K562 (cell line): ENCODE data around the gene NUFIP2. TPM values are rescaled to one million over a fixed set of nuclear protein-coding genes. Genes with fewer than 3 reads are reported as not detected.
A peak's percentile ranks its signal among the peaks of the same experiment; 100 is the strongest.

Experiments used
- ARNT ChIP-seq, 2 experiments: fragments of 450-650 bp; IDR thresholded peaks; 2 replicates each; pipeline ENCODE4 v1.6.1; 2016; ENCODE audit warnings: mild to moderate bottlenecking in 1 of 2
- CHD4 ChIP-seq: fragments of 200-600 bp; sonication (generic); IDR thresholded peaks from 3 replicates; pipeline ENCODE4 v1.6.1; 2012; ENCODE audit warnings: low read depth, mild to moderate bottlenecking, mixed read lengths, low read length, inconsistent platforms; ENCODE audit not compliant: insufficient read depth, insufficient replicate concordance, poor library complexity, severe bottlenecking
- CREB1 ChIP-seq, 2 experiments: sonication (generic) in 1 of 2; formaldehyde crosslinking in 1 of 2; IDR thresholded peaks; 2 replicates each; pipeline versions ENCODE4 v1.6.1 to v1.8.0; 2012 to 2022; ENCODE audit warnings: inconsistent platforms in 1 of 2, mild to moderate bottlenecking in 1 of 2, missing genetic modification reagents in 1 of 2, moderate library complexity in 1 of 2
- EGR1 ChIP-seq: fragments of 450-650 bp; conservative IDR thresholded peaks from 2 replicates; pipeline ENCODE4 v1.6.1; 2017; ENCODE audit warnings: mild to moderate bottlenecking
- EWSR1 ChIP-seq: fragments of 450-650 bp; IDR thresholded peaks from 2 replicates; pipeline ENCODE4 v1.6.1; 2018; ENCODE audit warnings: borderline replicate concordance, mild to moderate bottlenecking, low read depth, moderate library complexity; ENCODE audit not compliant: partially characterized antibody
- FOS ChIP-seq: IDR thresholded peaks from 3 replicates; pipeline ENCODE4 v1.6.1; 2011; ENCODE audit not compliant: insufficient read length; ENCODE audit errors: extremely low read depth
- MBD1 ChIP-seq: fragments of 250-450 bp; sonication (Bioruptor Pico); IDR thresholded peaks from 2 replicates; pipeline ENCODE4 v1.8.0; 2022; ENCODE audit warnings: inconsistent platforms
- PHB2 ChIP-seq: fragments of 450-650 bp; IDR thresholded peaks from 2 replicates; pipeline ENCODE4 v1.6.1; 2017; ENCODE audit warnings: low read depth
- RB1 ChIP-seq: fragments of 450-650 bp; IDR thresholded peaks from 2 replicates; pipeline ENCODE4 v1.6.1; 2017; ENCODE audit warnings: low read depth, mild to moderate bottlenecking
- SAFB2 ChIP-seq: fragments of 200-400 bp; formaldehyde crosslinking; IDR thresholded peaks from 2 replicates; pipeline ENCODE4 v1.6.1; 2018; ENCODE audit warnings: borderline replicate concordance, low read length, low read depth, moderate library complexity; ENCODE audit not compliant: severe bottlenecking
- SLC30A9 ChIP-seq: fragments of 250-450 bp; sonication (Bioruptor Pico); IDR thresholded peaks from 2 replicates; pipeline ENCODE4 v1.8.0; 2022; ENCODE audit warnings: mild to moderate bottlenecking, moderate library complexity
- SNRNP70 ChIP-seq: fragments of 200-400 bp; formaldehyde crosslinking; optimal IDR thresholded peaks from 2 replicates; pipeline ENCODE3; 2017; ENCODE audit warnings: low read depth, low read length
- ZNF174 ChIP-seq: fragments of 250-450 bp; sonication (Bioruptor Pico); IDR thresholded peaks from 2 replicates; pipeline ENCODE4 v1.4.0; 2020; ENCODE audit warnings: mild to moderate bottlenecking
- ZNF23 ChIP-seq: fragments of 250-450 bp; sonication (Bioruptor Pico); IDR thresholded peaks from 2 replicates; pipeline ENCODE4 v1.4.0; 2020; ENCODE audit warnings: mild to moderate bottlenecking
- polyA plus RNA-seq, 8 experiments: library from polyadenylated mRNA; depleted of rRNA in 4 of 8; stranded (reverse) in 5 of 8; unstranded in 3 of 8; fragments of >200 nt; fragmentation: Nextera tagmentation in 2 of 8; fragmentation: Illumina TruSeq in 1 of 8; extraction: Ambion mirVana in 2 of 8; extraction: Trizol in 1 of 8; gene quantifications; 2 replicates each; pipeline versions ENCODE4 v1.2.1 to v1.2.3, GENCODE V29; 2011 to 2014; ENCODE audit warnings: inconsistent platforms in 1 of 8, missing spikeins in 1 of 8
- total RNA-seq, 7 experiments: library from RNA; depleted of rRNA in 6 of 7; stranded (reverse); fragments of >200 nt in 6 of 7; fragmentation: Illumina TruSeq in 2 of 7; extraction: Trizol in 2 of 7; gene quantifications; 2 replicates each; pipeline versions ENCODE4 v1.2.1 to v1.2.3, GENCODE V29; 2011 to 2021; ENCODE audit warnings: low replicate concordance in 1 of 7
- TF ChIP-seq, protein P1 (sequence below): conservative IDR thresholded peaks from 2 replicates; pipeline ENCODE4 v1.6.1; 2011; ENCODE audit warnings: low read depth, mild to moderate bottlenecking, low read length; ENCODE audit not compliant: control insufficient read depth
- TF ChIP-seq, protein P2 (sequence below): sonication (generic); formaldehyde crosslinking; IDR thresholded peaks from 2 replicates; pipeline ENCODE4 v1.5.0; 2020; ENCODE audit warnings: missing genetic modification reagents
- TF ChIP-seq, protein P3 (sequence below): fragments of 200-800 bp; sonication (Bioruptor generic); IDR thresholded peaks from 2 replicates; pipeline ENCODE4 v1.6.1; 2017; ENCODE audit warnings: missing genetic modification characterization, missing compliant biosample characterization
- TF ChIP-seq, protein P4 (sequence below): fragments of 450-650 bp; formaldehyde crosslinking; IDR thresholded peaks from 2 replicates; pipeline ENCODE4 v1.4.0; 2020; ENCODE audit warnings: mild to moderate bottlenecking, mixed read lengths
- TF ChIP-seq, protein P5 (sequence below): fragments of 450-650 bp; IDR thresholded peaks from 2 replicates; pipeline ENCODE4 v1.6.1; 2016; ENCODE audit warnings: low read depth, mild to moderate bottlenecking, moderate library complexity

Gene NUFIP2
- total and polyA plus RNA-seq, 9 of the 15 experiments (the other 6 are each of a cell fraction or from before 2014, with no cell fraction given) = 4.9 to 40.7 (median 18.5) TPM

DNA sequence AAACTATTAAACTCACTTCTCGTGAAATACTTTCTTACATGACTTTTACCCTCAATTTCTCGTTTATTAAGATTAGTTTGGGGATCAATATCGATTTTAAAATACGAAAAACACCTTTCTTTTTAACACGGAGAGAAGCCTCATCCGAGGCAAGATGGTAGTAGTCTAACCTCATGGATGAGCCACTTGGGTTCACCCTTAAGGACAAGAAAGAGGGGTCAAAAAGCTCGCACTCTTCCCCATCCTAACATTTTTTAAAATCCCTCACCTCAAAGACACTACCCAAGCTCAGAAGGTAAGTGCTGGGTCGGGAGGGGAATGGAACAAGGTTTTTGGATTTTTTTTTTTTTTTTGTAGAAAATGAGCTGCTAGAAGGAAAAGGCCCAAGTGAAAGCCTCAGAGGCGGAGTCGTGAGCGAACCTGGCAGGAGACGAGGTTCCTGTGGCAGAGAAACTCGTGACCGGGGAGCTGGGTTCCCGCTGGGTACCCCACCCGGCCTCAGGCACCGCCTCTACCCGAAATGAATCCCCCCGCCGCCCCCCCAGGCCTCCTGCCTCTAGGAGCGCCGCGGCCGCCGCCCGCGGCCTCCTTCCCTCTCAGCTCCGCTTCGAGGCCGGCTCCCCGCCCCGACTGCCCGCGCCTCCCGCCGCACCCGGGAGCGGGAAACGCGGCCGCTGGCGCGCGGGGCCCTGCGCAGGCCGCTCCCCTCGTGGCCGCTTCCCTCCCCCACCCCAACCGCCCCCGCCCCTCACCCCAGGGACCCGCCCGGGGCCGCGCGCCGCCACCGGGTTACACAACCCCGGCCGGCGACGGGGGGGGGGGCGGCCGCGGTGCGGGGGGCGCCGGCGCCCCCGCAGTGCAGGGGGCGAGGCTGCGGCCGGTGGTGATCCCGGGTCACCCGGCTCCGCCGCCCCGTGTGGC, 1.6 kb downstream of the NUFIP2 start (continued):
- TF ChIP-seq, protein P1, sequence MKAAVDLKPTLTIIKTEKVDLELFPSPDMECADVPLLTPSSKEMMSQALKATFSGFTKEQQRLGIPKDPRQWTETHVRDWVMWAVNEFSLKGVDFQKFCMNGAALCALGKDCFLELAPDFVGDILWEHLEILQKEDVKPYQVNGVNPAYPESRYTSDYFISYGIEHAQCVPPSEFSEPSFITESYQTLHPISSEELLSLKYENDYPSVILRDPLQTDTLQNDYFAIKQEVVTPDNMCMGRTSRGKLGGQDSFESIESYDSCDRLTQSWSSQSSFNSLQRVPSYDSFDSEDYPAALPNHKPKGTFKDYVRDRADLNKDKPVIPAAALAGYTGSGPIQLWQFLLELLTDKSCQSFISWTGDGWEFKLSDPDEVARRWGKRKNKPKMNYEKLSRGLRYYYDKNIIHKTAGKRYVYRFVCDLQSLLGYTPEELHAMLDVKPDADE = no peak; the same call in 1 of the 2 replicates
- TF ChIP-seq, protein P2, sequence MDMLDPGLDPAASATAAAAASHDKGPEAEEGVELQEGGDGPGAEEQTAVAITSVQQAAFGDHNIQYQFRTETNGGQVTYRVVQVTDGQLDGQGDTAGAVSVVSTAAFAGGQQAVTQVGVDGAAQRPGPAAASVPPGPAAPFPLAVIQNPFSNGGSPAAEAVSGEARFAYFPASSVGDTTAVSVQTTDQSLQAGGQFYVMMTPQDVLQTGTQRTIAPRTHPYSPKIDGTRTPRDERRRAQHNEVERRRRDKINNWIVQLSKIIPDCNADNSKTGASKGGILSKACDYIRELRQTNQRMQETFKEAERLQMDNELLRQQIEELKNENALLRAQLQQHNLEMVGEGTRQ (CRISPR knock-in tag) = no peak
- TF ChIP-seq EGR1 (no peak), SAFB2 (no peak), RB1 (peak; percentile 28; the same call in 1 of the 2 replicates), EWSR1 (no peak), ZNF23 (CRISPR knock-in tag) (no peak), SLC30A9 (CRISPR knock-in tag) (no peak), ZNF174 (CRISPR knock-in tag) (no peak), MBD1 (CRISPR knock-in tag) (no peak), CREB1 (IDR thresholded peaks at IDR 0.05) (no peak), CREB1 (CRISPR knock-in tag; IDR thresholded peaks at IDR 0.05) (no peak), CHD4 (no peak), SNRNP70 (no peak), ARNT (IDR thresholded peaks at IDR 0.05) (no peak), PHB2 (no peak), FOS (no peak)
- TF ChIP-seq, protein P3, sequence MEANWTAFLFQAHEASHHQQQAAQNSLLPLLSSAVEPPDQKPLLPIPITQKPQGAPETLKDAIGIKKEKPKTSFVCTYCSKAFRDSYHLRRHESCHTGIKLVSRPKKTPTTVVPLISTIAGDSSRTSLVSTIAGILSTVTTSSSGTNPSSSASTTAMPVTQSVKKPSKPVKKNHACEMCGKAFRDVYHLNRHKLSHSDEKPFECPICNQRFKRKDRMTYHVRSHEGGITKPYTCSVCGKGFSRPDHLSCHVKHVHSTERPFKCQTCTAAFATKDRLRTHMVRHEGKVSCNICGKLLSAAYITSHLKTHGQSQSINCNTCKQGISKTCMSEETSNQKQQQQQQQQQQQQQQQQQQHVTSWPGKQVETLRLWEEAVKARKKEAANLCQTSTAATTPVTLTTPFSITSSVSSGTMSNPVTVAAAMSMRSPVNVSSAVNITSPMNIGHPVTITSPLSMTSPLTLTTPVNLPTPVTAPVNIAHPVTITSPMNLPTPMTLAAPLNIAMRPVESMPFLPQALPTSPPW (CRISPR knock-in tag) = peak; percentile 95
- TF ChIP-seq, protein P4, sequence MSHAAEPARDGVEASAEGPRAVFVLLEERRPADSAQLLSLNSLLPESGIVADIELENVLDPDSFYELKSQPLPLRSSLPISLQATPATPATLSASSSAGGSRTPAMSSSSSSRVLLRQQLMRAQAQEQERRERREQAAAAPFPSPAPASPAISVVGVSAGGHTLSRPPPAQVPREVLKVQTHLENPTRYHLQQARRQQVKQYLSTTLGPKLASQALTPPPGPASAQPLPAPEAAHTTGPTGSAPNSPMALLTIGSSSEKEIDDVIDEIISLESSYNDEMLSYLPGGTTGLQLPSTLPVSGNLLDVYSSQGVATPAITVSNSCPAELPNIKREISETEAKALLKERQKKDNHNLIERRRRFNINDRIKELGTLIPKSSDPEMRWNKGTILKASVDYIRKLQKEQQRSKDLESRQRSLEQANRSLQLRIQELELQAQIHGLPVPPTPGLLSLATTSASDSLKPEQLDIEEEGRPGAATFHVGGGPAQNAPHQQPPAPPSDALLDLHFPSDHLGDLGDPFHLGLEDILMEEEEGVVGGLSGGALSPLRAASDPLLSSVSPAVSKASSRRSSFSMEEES (CRISPR knock-in tag) = peak; percentile 22
- TF ChIP-seq, protein P5, sequence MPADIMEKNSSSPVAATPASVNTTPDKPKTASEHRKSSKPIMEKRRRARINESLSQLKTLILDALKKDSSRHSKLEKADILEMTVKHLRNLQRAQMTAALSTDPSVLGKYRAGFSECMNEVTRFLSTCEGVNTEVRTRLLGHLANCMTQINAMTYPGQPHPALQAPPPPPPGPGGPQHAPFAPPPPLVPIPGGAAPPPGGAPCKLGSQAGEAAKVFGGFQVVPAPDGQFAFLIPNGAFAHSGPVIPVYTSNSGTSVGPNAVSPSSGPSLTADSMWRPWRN = no peak
